Thoracic aorta (tissue), 2 donors: ENCODE measurements around the gene MIGA2. TPM values are rescaled to one million over a fixed set of nuclear protein-coding genes. Genes with fewer than 3 reads are reported as not detected.
"Not testable (repeated sequence)": the region's sequence is repeated elsewhere in the genome, so short reads cannot be mapped to it uniquely, and the experiment has no call there.

Experiments
- ATAC-seq: fragments of 150-250 bp; one replicate; pipeline ENCODE4 v1.8.0; 2017; ENCODE audit warnings: low read depth; ENCODE audit not compliant: insufficient number of reproducible peaks, low FRiP score
- DNase-seq: peaks from one replicate; pipeline ENCODE4 v3.0.0-alpha.2; 2020; ENCODE audit warnings: low spot score
- H3K27ac ChIP-seq, 2 donors: fragments of 200-600 bp; sonication (generic); 1 replicate in 1 of 2; 2 replicates in 1 of 2; pipeline ENCODE4 v1.5.1; 2016; ENCODE audit warnings: mild to moderate bottlenecking in 2 of 2, moderate library complexity in 2 of 2
- H3K27me3 ChIP-seq: fragments of 200-600 bp; sonication (generic); replicated peaks from 2 replicates; pipeline ENCODE4 v1.6.0; 2016; ENCODE audit warnings: mild to moderate bottlenecking; ENCODE audit not compliant: insufficient read depth
- H3K36me3 ChIP-seq: fragments of 200-600 bp; sonication (generic); one replicate; pipeline ENCODE4 v1.5.1; 2016
- H3K4me1 ChIP-seq, 2 donors: fragments of 200-600 bp; sonication (generic); 1 replicate in 1 of 2; 2 replicates in 1 of 2; pipeline versions ENCODE4 v1.5.1 to v1.6.0; 2016; ENCODE audit warnings: low read depth in 2 of 2, mild to moderate bottlenecking in 1 of 2; ENCODE audit not compliant: control insufficient read depth in 1 of 2
- H3K4me3 ChIP-seq: fragments of 200-600 bp; sonication (generic); 2 replicates; pipeline ENCODE4 v1.5.1; 2016; ENCODE audit warnings: mild to moderate bottlenecking
- H3K9me3 ChIP-seq: fragments of 200-600 bp; sonication (generic); 2 replicates; pipeline ENCODE4 v1.5.1; 2016
- CTCF ChIP-seq: fragments of 200-600 bp; sonication (generic); IDR thresholded peaks from one replicate; pipeline ENCODE4 v1.5.1; 2019; ENCODE audit warnings: antibody characterized with exemption
- total RNA-seq, 2 donors: library from RNA; depleted of rRNA; stranded (reverse); fragments of >200 nt; gene quantifications; one replicate each; pipeline versions ENCODE4 v1.1.0 to v1.2.3, GENCODE V29; 2016

Gene MIGA2
- total RNA-seq, 2 donors from 2014 or later = 30.3 to 31.3 TPM

GRCh38 chr9:128998462-128998861, 38.0 kb upstream of the MIGA2 start:
- peaks cover 80% of the 10 kb centered on the region for H3K36me3 ChIP-seq
- H3K9me3 ChIP-seq = no peaks in the 10 kb centered on the region
- DNase-seq (no peak), ATAC-seq (no peak)
- H3K4me3 ChIP-seq = no peak overlapping the region
- H3K27ac ChIP-seq = no peak overlapping the region
- TF ChIP-seq CTCF = no peak
- no peaks in the 10 kb centered on the region for H3K4me1 ChIP-seq
- H3K27me3 ChIP-seq = no peaks in the 10 kb centered on the region

- Histone ChIP-seq H3K27ac (no peak overlapping the region), H3K4me3 (no peak overlapping the region), H3K4me1 (no peaks in the 10 kb centered on the region), H3K36me3 (peaks cover 71% of the 10 kb centered on the region), H3K9me3 (no peaks in the 10 kb centered on the region), H3K27me3 (no peaks in the 10 kb centered on the region)
- TF ChIP-seq CTCF = no peak
- no peak for DNase-seq
- no peak for ATAC-seq
Measured at GRCh38 chr9:128999581-129000206, 36.7 kb upstream of the MIGA2 start.

- ATAC-seq (no peak), DNase-seq (no peak)
- Histone ChIP-seq H3K4me1 (peaks cover 0 to 7% of the 10 kb centered on the region in 2 donors), H3K36me3 (peaks cover 62% of the 10 kb centered on the region), H3K4me3 (no peak overlapping the region), H3K27ac (no peak overlapping the region), H3K27me3 (no peaks in the 10 kb centered on the region), H3K9me3 (no peaks in the 10 kb centered on the region)
- TF ChIP-seq CTCF = no peak
Measured at GRCh38 chr9:129001504-129002325, 34.7 kb upstream of the MIGA2 start.

GRCh38 chr9:129002992-129003391, 33.4 kb upstream of the MIGA2 start:
- peaks cover 55% of the 10 kb centered on the region for H3K36me3 ChIP-seq
- no peaks in the 10 kb centered on the region for H3K9me3 ChIP-seq
- DNase-seq (no peak), ATAC-seq (no peak)
- no peak overlapping the region for H3K27ac ChIP-seq
- TF ChIP-seq CTCF = no peak
- H3K27me3 ChIP-seq = no peaks in the 10 kb centered on the region
- peaks cover 12 to 19% of the 10 kb centered on the region in 2 donors for H3K4me1 ChIP-seq
- H3K4me3 ChIP-seq = no peak overlapping the region

- not testable (repeated sequence) for H3K27me3 ChIP-seq, DNase-seq, H3K9me3 ChIP-seq, H3K4me3 ChIP-seq, ATAC-seq, H3K27ac ChIP-seq
- Histone ChIP-seq H3K36me3 (peaks cover 47% of the 10 kb centered on the region), H3K4me1 (peaks cover 14 to 25% of the 10 kb centered on the region in 2 donors)
Measured at GRCh38 chr9:129004173-129004572, 32.3 kb upstream of the MIGA2 start.
